GM21619 (cell line): Measurements from ENCODE around the gene FOXF2.
"Not testable (repeated sequence)": the region's sequence is repeated elsewhere in the genome, so short reads cannot be mapped to it uniquely, and the experiment has no call there.

Experiments used
- ATAC-seq: cut with Tn5 transposase; IDR thresholded peaks from one replicate; pipeline ENCODE4 v1.9.1; 2021; ENCODE audit not compliant: unreplicated experiment

FOXF2 gene

DNA sequence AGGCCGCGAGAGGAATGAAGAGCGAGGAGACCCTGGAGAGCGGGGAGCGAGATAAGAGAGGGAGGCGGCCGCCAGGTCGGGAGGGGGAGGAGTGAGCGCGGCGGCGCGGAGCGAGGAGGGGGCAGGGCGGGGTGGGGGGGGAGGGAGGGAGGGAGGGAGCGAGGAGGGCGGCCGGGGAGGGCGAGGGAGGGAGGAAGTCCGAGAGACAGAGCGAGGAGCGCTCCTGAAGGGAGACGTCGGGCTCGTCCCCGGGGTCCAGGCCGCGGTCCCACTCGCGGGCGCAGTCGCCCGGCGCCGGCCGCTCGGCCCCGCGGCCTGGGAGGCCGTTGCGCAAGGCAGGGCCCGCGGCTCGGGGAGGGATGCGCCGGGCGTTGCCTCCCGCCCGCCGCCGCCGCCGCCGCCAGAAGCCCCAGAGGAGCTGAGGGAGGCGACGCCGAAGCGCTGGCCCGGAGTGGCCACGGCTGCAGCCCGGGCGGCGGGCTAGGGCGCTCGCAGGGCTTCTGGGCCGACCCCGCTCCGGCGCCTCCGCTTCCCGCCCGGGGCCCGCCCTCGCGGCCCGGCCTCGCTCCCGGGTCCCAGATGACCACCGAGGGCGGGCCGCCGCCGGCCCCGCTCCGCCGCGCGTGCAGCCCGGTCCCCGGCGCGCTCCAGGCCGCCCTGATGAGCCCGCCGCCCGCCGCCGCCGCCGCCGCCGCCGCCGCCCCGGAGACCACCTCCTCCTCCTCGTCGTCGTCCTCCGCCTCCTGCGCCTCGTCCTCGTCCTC is at the start of gene FOXF2:
TSS of gene FOXF2 (plus strand) at position 208 of the 764 bp plus-strand sequence. CDS start at position 580, 372 bp downstream.
- ATAC-seq, result no peak

DNA sequence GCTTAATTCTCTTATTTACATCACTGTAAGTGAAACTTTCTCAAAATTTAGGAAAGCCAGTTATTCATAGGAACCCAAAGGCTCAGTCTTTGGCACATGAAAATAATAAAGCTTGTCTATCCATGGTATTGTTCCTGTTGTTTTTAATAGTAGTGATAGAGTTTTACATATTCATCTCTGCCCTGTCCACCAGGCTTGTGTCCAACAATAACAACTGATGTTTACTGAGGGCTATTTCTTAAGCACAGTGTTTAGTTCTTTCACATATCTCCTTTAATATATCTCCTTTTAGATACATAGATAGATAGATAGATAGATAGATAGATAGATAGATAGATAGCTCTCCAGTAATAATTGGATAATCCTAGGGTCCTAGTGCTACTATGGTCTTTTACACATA is 43.3 kb upstream of the FOXF2 start:
- ATAC-seq, result no peak

DNA sequence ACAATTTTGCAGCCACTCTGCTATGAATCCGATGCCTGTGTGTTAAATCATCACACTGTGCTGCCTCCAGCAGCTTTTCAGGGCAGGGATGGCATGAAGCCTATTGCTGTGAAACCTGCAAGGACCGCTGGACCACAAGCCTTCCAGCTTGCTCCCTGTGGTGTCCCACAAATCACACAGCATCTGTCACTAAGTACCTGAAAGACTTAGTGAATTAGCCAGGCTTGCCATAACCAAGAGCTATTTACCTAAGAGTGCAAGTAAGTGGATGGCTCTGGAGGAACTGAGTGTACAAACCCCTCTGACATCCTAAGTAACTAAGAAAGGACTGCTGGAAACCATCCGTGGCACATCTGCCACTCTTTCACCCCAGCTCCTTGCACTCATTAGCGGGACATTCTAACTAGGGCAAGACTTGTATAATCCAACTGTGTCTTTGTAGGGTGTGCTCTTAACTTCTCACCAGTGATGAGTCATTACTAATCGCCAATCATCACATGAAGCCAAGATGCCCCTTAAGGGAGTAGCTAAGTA is 42.8 kb upstream of the FOXF2 start:
- ATAC-seq, result no peak

DNA sequence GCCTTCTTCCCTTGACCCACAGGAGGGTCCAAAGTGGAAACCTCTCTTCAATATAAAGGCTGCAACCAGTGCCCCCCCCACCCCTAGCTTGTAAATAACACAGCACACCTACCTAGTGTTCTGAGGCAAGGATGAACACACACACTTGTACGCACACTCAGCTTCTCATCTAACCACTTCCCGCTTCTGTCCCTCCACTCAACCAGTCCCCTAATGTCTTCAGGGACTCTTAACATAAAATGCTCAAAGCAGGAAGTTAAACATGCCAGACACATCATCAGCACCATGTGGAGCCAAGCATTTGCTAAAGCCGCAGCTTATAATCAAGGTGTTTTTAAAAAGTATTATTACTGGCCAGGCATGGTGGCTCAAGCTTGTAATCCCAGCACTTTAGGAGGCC is 42.2 kb upstream of the FOXF2 start:
- no peak for ATAC-seq

DNA sequence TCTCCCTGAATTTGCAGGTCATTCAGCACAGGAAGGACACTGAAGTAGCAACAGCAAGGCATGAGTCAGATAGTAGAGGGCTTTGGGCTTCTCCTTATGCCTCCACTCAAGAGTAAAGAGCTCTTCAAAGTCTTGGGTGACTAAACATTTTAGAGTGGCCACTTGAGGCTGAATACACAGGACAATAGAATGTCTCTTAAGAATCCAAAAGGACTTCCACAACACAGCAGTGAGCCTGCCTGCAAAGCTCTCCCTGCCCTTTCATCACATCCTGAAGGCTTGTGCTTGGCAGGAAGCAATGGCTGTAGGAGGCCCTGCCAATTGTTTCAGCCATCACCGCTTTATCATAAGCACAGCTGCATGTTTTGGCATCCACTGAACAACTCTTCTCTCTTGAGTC is 40.7 kb upstream of the FOXF2 start:
- ATAC-seq, result no peak

DNA sequence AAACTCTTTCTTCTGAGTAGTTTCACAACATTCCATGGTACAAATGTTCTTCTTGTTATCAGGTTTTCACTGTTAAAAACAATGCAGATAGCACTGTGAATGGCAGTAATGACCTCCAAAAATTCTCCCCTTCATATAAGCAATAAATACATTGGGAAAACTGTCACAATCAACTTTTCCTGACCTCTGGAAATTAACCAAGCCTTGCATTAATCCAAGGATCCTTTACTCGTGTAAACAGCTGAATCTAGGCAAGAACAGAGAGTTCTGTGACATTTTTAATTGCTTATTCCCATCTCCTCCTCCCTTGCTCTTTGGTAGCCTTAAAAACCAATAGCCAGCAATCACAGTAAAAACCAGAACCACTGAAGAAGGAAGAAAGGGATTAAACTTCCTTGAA is 39.7 kb upstream of the FOXF2 start:
- no peak for ATAC-seq

DNA sequence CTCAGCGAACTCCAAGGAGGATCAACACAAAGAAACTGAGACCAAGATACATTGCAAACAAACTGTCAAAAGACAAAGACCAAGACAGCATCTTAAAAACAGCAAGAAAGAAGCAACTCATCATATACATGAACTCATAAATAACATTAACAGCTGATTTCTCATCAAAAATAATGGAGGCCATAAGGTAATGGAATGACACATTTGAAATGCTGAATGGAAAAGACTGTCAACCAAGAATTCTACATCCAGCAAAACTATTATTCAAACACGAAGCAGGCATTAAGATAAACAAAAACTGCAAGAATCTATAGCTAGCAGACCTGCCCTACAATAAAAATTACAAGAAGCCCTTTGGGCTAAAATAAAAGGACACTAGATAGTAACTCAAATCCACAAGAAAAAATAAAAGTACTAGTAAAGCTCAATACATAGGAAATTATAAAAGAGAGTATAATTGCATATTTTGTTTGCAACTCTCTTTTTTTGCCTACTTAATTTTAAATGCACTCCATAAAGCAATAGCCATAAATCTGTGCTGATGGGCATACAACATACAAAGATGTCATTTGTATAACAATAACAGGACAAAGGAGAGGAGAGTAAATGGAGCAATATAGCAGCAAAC is 37.9 kb upstream of the FOXF2 start:
- no peak for ATAC-seq

DNA sequence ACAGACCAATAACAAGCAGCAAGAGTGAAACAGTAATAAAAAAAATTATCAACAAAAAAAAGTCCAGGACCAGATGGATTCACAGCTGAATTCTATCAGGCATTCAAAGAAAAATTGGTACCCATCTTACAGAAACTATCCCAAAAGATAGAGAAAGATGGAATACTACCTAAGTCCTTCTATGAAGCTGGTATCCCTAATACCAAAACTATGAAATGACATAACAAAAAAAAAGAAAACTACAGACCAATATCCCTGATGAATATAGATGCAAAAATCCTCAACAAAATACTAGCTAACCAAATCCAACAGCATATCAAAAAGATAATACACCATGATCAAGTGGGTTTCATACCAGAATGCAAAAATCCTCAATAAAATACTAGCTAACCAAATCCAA is 34.3 kb upstream of the FOXF2 start:
- ATAC-seq, result not testable (repeated sequence)

DNA sequence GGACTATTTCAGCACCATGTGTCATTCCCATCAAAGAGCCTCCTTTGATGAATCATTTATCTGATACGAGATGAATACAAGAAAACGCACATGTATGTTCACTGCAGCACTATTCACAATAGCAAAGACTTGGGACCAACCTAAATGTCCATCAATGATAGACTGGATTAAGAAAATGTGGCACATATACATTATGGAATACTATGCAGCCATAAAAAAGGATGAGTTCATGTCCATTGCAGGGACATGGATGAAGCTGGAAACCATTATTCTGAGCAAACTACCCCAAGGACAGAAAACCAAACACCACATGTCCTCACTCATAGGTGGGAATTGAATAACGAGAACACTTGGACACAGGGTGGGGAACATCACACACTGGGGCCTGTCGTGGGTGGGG is 27.7 kb upstream of the FOXF2 start:
- ATAC-seq, result not testable (repeated sequence)

DNA sequence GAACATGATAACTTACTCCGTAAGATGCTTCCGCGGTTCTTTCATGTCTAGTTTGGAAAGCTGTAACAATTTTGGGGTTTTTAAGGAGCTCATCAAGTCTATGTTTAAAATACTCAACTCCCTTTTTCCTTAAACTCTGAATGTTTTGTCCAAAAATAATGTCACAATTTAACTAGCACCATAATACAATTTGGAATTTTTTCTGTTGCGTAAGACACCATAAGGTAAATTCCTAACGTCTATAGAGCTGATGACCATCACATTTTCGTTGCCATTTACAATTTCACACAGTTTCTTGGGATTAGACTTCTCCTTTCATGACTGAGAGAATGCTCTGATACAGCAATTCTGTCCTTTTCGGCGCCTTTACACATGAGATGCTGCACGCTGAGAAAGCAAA is 26.7 kb upstream of the FOXF2 start:
- no peak for ATAC-seq

DNA sequence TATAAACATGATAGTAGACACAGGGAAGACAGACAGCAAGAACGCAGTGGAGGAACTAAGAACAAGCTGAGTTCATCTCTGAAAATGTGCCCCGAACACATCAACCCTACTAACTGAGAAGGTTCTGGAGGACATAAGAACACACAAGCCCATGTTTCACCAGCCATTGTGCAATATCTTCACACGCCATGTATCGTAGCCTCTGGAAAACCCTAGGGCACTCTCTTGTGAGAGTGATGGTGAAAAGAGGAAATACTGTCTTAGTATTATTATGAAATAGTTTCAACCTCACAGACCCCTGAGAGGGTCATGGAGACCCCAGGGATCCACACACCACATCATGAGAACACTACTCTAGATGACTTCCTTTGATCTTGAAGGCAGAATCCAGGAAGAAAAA is 26.1 kb upstream of the FOXF2 start:
- ATAC-seq, result no peak

DNA sequence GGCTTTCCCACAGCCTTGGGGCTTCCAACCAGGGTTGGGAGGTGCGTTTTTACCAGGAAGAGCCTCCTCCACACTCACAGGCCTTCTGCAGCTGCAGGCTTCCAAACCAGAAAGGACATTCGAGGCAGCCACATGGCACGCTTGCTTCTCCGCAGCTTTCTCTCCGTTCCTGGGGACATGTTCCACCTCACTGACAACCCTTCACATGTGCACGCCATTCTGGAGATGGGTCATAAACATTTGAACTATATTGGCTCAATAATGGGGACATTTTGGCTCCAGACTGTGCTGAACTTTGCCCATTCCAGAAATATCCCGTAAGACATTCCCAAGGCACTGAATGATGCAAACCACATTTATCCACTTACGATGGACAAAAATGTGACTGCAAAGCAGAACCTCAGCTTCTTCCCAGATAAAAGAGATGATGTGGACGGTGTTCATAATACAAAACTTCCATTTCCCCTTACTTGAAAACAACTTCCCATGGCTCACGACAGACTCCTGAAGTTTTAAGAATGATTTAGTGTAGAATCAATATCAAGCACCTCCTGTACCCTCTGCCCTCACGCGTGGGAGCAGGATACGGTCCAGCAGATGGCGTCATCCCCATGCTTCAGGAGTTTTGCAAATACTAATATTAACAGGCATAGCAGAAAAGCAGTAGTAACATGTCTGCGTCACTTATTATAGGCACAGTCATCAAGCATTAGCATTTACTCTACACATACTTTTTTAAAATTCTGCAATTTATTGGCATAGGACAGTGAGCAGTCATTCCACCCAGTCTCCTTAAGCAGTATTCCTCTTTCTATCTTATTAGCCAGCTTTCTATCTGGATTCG is 25.4 kb upstream of the FOXF2 start:
- ATAC-seq, result no peak

DNA sequence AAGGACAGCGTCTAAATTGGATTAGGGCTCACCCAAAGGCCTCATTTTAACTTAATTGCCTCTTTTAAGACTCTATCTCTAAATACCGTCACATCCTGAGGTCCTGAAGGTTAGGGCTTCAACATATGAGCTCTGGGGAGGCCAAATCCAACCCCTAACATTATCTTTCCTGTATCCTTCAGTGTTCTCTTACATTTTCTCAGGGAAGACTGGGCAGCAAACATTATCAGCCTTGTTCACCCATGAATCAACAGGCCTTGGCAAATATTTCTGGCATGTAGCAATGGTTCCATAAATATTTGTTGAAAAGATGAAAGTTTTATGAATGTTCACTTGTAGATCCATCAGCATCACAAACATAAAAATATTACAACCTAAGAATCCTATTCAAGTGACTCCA is 24.6 kb upstream of the FOXF2 start:
- ATAC-seq, result no peak

DNA sequence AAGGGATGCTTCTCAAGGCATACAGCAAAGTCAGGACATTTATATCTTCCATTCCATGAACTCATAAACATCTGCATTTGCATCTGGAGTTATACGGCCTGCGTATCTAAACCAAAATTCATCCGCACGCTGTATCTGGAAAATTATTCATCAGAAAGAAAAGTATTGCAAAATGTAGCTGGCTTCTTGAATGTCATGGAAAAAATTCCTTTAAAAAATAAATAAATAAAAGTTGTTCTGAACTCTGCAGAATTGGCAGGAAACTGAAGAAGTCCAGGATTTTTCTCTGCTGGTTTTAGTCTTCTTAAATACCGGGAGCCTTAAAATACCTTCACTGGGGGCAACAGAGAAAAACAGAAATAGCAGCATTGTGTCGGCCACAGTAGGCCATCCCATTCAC is 23.7 kb upstream of the FOXF2 start:
- ATAC-seq, result no peak

DNA sequence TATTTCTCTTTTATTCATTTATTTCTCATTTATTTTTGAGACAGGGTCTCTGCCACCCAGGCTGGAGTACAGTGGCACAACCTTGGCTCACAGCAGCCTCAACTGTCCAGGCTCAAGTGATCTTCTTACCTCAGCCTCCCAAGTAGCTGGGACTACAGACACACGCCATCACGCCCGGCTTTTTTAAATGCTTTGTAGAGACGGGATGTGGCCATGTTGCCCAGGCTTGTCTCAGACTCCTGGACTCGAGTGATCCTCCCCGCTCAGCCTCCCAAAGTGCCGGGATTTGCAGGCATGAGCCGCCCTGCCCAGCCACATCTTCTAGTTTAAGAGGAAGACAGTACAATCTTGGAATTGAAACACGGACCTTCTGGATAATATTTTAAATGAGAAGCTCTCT is 21.6 kb upstream of the FOXF2 start:
- no peak for ATAC-seq

DNA sequence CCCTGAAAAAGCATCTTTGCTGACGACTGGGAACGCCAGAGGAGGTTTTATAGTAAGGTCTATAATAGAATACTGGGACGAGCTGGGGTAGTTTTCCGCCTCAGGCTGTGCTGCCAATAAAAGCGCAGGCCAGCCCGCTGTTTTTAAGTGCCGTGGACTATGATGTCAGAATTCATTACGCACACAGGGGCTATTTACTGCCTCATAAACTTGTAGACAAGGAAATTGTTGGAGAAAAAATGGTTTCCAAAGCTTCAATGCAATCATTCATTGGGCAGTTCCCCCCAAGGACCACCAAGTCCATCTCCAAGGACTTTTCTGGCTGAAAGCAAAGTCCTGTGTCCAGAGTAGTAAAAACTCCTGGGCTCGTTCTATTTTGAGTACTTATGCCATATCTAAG is 20.4 kb upstream of the FOXF2 start:
- no peak for ATAC-seq

DNA sequence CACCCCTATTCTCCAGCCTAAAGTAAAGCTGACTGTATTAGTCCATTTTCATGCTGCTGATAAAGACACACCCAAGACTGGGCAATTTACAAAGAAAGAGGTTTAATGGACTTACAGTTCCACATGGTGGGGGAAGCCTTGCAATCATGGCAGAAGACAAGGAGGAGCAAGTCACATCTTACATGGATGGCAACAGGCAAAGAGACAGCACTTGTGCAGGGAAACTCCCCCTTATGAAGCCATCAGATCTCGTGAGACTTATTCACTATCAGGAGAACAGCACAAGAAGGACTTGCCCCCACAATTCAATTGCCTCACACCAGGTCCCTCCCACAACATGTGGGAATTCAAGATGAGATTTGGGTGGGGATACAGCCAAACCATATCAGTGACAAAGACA is 19.7 kb upstream of the FOXF2 start:
- not testable (repeated sequence) for ATAC-seq

DNA sequence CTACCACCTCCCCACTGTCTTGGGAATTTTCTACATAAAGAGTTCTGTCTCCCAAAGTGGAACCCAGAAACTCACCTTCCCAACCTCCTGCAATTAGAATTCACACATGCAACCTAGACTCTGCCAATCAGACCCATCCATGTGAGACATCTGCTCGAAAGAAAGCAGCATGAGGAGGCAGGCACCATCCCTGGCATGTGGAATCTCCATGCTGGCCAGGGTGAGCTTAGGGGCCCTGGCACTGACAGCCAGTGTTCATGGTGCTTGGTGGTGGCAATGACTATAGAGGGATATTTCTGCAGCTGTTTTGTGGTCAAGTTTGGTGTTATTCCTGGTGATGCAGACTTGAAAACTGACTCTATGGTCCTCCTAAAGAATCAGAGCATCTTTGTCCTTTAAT is 17.4 kb upstream of the FOXF2 start:
- no peak for ATAC-seq

DNA sequence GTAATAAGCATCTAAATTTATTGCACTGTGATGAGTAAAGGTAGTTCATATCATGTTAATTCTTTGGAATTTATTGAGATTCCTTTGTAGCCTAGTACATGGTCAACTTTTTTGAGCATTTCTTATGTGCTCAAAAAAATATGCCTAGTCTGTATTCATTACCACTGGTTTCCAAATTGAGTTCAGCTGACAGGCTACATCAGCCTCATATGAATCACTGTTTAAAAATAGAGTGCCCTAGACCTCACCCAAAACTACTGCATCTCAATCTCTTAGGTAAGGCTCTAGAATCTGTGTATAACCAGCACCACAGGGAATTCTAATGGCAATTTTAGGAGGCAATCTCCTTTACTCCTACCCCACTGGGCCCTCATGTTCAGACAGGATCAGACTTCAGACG is 16.7 kb upstream of the FOXF2 start:
- no peak for ATAC-seq

DNA sequence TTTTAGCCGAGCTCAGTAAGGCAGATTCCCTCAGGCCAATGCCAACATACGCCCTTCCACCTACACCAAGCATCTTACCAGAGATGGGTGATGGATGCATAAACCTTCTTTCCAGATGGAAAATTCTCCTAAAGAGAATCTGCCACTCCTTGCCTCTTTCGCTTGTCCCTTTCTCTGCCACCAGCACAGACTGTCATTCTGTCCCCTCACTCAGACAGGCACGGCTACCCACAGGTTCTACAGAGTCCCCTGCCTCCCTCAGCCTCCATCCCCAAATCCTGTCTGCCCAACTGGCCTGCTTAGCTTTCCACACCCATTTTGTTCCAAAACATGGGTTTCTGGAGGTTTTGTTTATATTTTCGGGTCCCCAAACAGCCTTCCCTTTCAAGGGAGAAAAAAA is 12.7 kb upstream of the FOXF2 start:
- no peak for ATAC-seq

DNA sequence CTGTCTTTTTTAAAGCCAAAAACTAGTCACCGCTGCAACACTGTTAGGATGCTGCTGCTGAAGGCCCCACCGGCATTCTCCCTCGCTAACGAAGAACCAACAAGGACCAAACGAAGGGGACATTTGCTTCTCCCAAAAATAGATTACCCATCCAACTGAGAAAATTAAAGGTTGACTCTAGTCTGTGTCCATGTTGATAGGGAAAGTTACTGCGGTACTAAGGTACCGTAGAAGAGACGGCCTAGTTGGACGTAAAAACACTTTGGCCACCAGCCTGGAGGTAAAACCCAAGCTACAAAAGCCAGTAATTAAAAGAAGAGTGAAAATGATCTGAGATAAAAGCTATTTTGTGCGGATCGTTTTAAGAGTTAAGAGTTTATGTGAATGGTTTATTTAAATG is 11.8 kb upstream of the FOXF2 start:
- no peak for ATAC-seq
